ENCODE results near the gene BRMS1.

DNA sequence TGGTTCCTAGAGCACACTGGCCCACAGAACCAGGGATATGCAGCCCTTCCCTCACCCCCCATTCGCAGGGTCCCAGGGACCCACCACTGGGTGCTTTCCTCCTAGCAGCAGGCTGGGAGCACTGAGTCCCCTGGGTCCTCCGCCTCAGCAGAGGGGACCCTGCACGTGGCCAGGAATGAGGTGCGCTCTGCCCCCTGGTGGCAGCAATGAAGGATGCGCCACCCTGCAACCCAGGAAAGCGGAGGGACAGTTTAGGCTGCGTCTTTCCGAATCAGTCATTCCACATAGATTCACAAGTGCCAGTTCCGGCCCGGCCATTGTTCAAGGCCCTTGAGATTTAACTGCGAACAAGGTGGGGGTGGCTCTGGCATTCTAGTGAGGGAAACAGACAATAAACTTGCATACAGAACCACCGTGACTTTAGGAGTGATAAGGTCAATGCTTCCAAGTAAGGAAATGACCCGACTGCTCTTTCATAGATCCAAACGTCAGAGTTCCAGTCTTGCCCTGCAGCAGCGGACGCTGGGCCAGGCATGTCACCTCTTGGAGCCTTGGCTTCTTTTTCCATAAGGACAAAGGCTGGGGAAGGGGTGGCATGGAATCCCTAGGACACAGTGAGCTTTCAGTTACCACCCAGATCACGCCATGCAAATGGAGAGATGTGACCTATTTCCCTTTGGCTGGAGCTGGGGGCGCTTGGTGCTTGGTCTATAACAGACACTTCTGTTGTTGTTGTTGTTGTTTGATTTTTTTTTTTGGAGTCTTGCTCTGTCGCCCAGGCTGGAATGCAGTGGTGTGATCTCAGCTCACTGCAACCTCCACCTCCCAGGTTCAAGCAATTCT is 16.4 kb downstream of the BRMS1 start:
- TF ChIP-seq EZH2 (optimal IDR thresholded peaks at IDR 0.05; ENCODE audit: low read depth, low read length) = no peak
- TF ChIP-seq CTCF (IDR thresholded peaks at IDR 0.05; ENCODE audit: low read length) = peak; percentile 91

All from MM.1S (cell line).